NCI-H187 (cell line): ENCODE measurements around the gene KLRC4.
A peak's percentile ranks its signal among the peaks of the same experiment; 100 is the strongest.
"Not testable (repeated sequence)": the region's sequence is repeated elsewhere in the genome, so short reads cannot be mapped to it uniquely, and the experiment has no call there.

Experiments used
- DNase-seq, 2 experiments: peaks; one replicate each; lab custom pipeline; 2025; lab: John Stamatoyannopoulos, UW

Gene KLRC4

GRCh38 chr12:10409392-10409791 is at the start of gene KLRC4:
Gene KLRC4 (minus strand): TSS chr12:10409757. CDS start chr12:10409575, 182 bp downstream.
- DNase-seq, result peak; percentile 3 to 31

GRCh38 chr12:10457760-10458159 is 48.2 kb upstream of the KLRC4 start:
- DNase-seq, result no peak

GRCh38 chr12:10456856-10457255 is 47.3 kb upstream of the KLRC4 start:
- no peak for DNase-seq

- DNase-seq, result no peak
Observed at GRCh38 chr12:10455766-10456165, 46.2 kb upstream of the KLRC4 start.

- DNase-seq, result no peak
Observed at GRCh38 chr12:10454531-10454930, 45.0 kb upstream of the KLRC4 start.

- DNase-seq, result no peak
Observed at GRCh38 chr12:10453156-10453555, 43.6 kb upstream of the KLRC4 start, which contains the start of gene KLRC1. Gene KLRC1 (minus strand): TSS chr12:10453377. CDS start chr12:10451156, 2,221 bp downstream.

GRCh38 chr12:10448236-10448635 is 38.7 kb upstream of the KLRC4 start:
- no peak for DNase-seq

GRCh38 chr12:10446052-10446451 is 36.5 kb upstream of the KLRC4 start:
- not testable (repeated sequence) for DNase-seq

GRCh38 chr12:10441144-10441543 is 31.6 kb upstream of the KLRC4 start:
- not testable (repeated sequence) for DNase-seq

GRCh38 chr12:10439608-10440274 is 30.2 kb upstream of the KLRC4 start:
- DNase-seq, result not testable (repeated sequence)

- not testable (repeated sequence) for DNase-seq
Observed at GRCh38 chr12:10437601-10438000, 28.0 kb upstream of the KLRC4 start.

GRCh38 chr12:10435816-10436215 is 26.3 kb upstream of the KLRC4 start, which contains the start of gene KLRC2:
Gene KLRC2 (minus strand): TSS chr12:10436010. CDS start chr12:10435986, 24 bp downstream.
- DNase-seq, result not testable (repeated sequence)

- not testable (repeated sequence) for DNase-seq
Observed at GRCh38 chr12:10430623-10431022, 21.1 kb upstream of the KLRC4 start.

- DNase-seq, result not testable (repeated sequence)
Observed at GRCh38 chr12:10425938-10426337, 16.4 kb upstream of the KLRC4 start.

- DNase-seq, result not testable (repeated sequence)
Observed at GRCh38 chr12:10424260-10424899, 14.8 kb upstream of the KLRC4 start.

- DNase-seq, result not testable (repeated sequence)
Observed at GRCh38 chr12:10422159-10422558, 12.6 kb upstream of the KLRC4 start.

GRCh38 chr12:10420334-10420733 is 10.8 kb upstream of the KLRC4 start, which contains the start of gene KLRC3:
Gene KLRC3 (minus strand): TSS chr12:10420595. CDS start chr12:10420550, 45 bp downstream.
- DNase-seq, result not testable (repeated sequence)

GRCh38 chr12:10408842-10409241 is 715 bp downstream of the KLRC4 start:
- no peak for DNase-seq

GRCh38 chr12:10406725-10407124 is 2.8 kb downstream of the KLRC4 start:
- no peak for DNase-seq

- DNase-seq, result no peak
Observed at GRCh38 chr12:10405294-10405693, 4.3 kb downstream of the KLRC4 start.

- no peak for DNase-seq
Observed at GRCh38 chr12:10404798-10405197, 4.8 kb downstream of the KLRC4 start.

GRCh38 chr12:10400829-10401228 is 8.7 kb downstream of the KLRC4 start:
- DNase-seq, result no peak

- no peak for DNase-seq
Observed at GRCh38 chr12:10398168-10398567, 11.4 kb downstream of the KLRC4 start.
